H1 (cell line): Measurements from ENCODE around the gene UBE2O. TPM values are rescaled to one million over a fixed set of nuclear protein-coding genes. Genes with fewer than 3 reads are reported as not detected.

Experiments
- CTCF ChIA-PET: fragments of 300-600 bp; sonication (Branson Sonifier 250); formaldehyde crosslinking; loops from one replicate; lab custom pipeline; 2021; ENCODE audit not compliant: partially characterized antibody; lab: Charles Lee
- POLR2A ChIA-PET: fragments of 300-600 bp; sonication (Branson Sonifier 250); formaldehyde crosslinking; loops from one replicate; lab custom pipeline; 2021; ENCODE audit warnings: inconsistent platforms; ENCODE audit not compliant: partially characterized antibody; lab: Charles Lee
- DNase-seq, 2 experiments: peaks; one replicate each; pipeline versions ENCODE4 v3.0.0 to v3.0.0-alpha.2; 2010 to 2022; ENCODE audit warnings: low spot score in 2 of 2, low read depth in 1 of 2, mixed read lengths in 1 of 2
- FAIRE-seq: peaks from 2 replicates; lab custom pipeline; 2011; peaks lifted over from hg19 to GRCh38; lab: Jason Lieb, UNC
- H2AFZ ChIP-seq: 2 replicates; pipeline ENCODE4 v1.8.1; 2012; ENCODE audit warnings: low read length, inconsistent platforms
- H2AK5ac ChIP-seq: 2 replicates; pipeline ENCODE4 v1.6.1; 2013; ENCODE audit warnings: low read depth, low read length
- H2BK120ac ChIP-seq: replicated peaks from 2 replicates; pipeline ENCODE3; 2013; ENCODE audit warnings: low read depth, low read length, inconsistent platforms
- H2BK12ac ChIP-seq: 2 replicates; pipeline ENCODE4 v1.6.1; 2013; ENCODE audit warnings: low read depth, low read length
- H2BK15ac ChIP-seq: 2 replicates; pipeline ENCODE4 v1.6.1; 2013; ENCODE audit warnings: low read length
- H2BK20ac ChIP-seq: 2 replicates; pipeline ENCODE4 v1.6.1; 2013; ENCODE audit warnings: low read length
- H2BK5ac ChIP-seq: 2 replicates; pipeline ENCODE4 v1.6.1; 2013; ENCODE audit warnings: low read depth, low read length
- H3K14ac ChIP-seq: 2 replicates; pipeline ENCODE4 v1.6.1; 2013; ENCODE audit warnings: inconsistent platforms; ENCODE audit not compliant: insufficient read length
- H3K18ac ChIP-seq: 2 replicates; pipeline ENCODE4 v1.6.1; 2013; ENCODE audit warnings: low read length; ENCODE audit errors: extremely low read depth
- H3K23ac ChIP-seq: 2 replicates; pipeline ENCODE4 v1.6.1; 2013; ENCODE audit warnings: inconsistent platforms; ENCODE audit not compliant: insufficient read length
- H3K23me2 ChIP-seq: 2 replicates; pipeline ENCODE4 v1.6.1; 2013; ENCODE audit warnings: low read depth, low read length
- H3K27ac ChIP-seq: 2 replicates; pipeline ENCODE4 v1.6.1; 2011; ENCODE audit warnings: low read depth, low read length, inconsistent platforms
- H3K27me3 ChIP-seq, 4 experiments: replicated peaks in 1 of 4; 1 replicate in 1 of 4; 2 replicates in 3 of 4; pipeline versions ENCODE4 v1.6.1 to v1.8.1; 2011 to 2013; ENCODE audit warnings: low read length in 3 of 4, mild to moderate bottlenecking in 3 of 4, inconsistent platforms in 2 of 4, mixed read lengths in 2 of 4, moderate library complexity in 1 of 4; ENCODE audit not compliant: control insufficient read depth in 3 of 4, insufficient read depth in 3 of 4; ENCODE audit errors: extremely low read depth in 1 of 4
- H3K36me3 ChIP-seq, 4 experiments: 2 replicates each; pipeline versions ENCODE4 v1.6.1 to v1.8.1; 2011 to 2013; ENCODE audit warnings: mild to moderate bottlenecking in 4 of 4, low read length in 3 of 4, moderate library complexity in 2 of 4, control low read depth in 1 of 4, inconsistent platforms in 1 of 4; ENCODE audit not compliant: insufficient read depth in 4 of 4, control insufficient read depth in 2 of 4
- H3K4ac ChIP-seq: replicated peaks from 2 replicates; pipeline ENCODE3; 2013; ENCODE audit warnings: low read length, low read depth, mixed read lengths, inconsistent platforms; ENCODE audit not compliant: insufficient read length
- H3K4me1 ChIP-seq, 4 experiments: replicated peaks in 1 of 4; 1 replicate in 1 of 4; 2 replicates in 3 of 4; pipeline versions ENCODE4 v1.6.1 to v1.8.1; 2011 to 2013; ENCODE audit warnings: low read length in 3 of 4, inconsistent platforms in 2 of 4, mixed read lengths in 1 of 4; ENCODE audit not compliant: insufficient read depth in 4 of 4, control insufficient read depth in 3 of 4
- H3K4me2 ChIP-seq, 2 experiments: 2 replicates each; pipeline versions ENCODE4 v1.6.1 to v1.8.1; 2011 to 2013; ENCODE audit warnings: low read depth in 2 of 2, low read length in 2 of 2, control low read depth in 1 of 2, inconsistent platforms in 1 of 2, mild to moderate bottlenecking in 1 of 2; ENCODE audit not compliant: insufficient read depth in 1 of 2
- H3K4me3 ChIP-seq, 4 experiments: fragments of 200-600, 300-600 bp in 1 of 4; sonication (generic), shearing (Covaris generic), sonication (Bioruptor Twin) in 1 of 4; 2 replicates each; pipeline versions ENCODE4 v1.5.1 to v1.8.1; 2011 to 2016; ENCODE audit warnings: low read length in 4 of 4, low read depth in 3 of 4, control low read depth in 2 of 4, inconsistent platforms in 2 of 4, mild to moderate bottlenecking in 2 of 4, mixed read lengths in 1 of 4, moderate library complexity in 1 of 4; ENCODE audit not compliant: insufficient read depth in 2 of 4; ENCODE audit errors: extremely low read depth in 1 of 4
- H3K56ac ChIP-seq: replicated peaks from 2 replicates; pipeline ENCODE3; 2013; ENCODE audit warnings: low read depth, mild to moderate bottlenecking, mixed read lengths, low read length, inconsistent platforms; ENCODE audit not compliant: insufficient read length
- H3K79me1 ChIP-seq: 2 replicates; pipeline ENCODE4 v1.6.1; 2013; ENCODE audit warnings: low read depth, low read length, control low read depth
- H3K79me2 ChIP-seq, 2 experiments: 2 replicates each; pipeline versions ENCODE4 v1.6.1 to v1.8.1; 2012 to 2013; ENCODE audit warnings: low read length in 2 of 2, mild to moderate bottlenecking in 2 of 2, inconsistent platforms in 1 of 2; ENCODE audit not compliant: insufficient read depth in 2 of 2, control insufficient read depth in 1 of 2
- H3K9ac ChIP-seq, 4 experiments: replicated peaks in 1 of 4; 1 replicate in 1 of 4; 2 replicates in 3 of 4; pipeline versions ENCODE4 v1.6.1 to v1.8.1; 2011 to 2013; ENCODE audit warnings: low read depth in 3 of 4, low read length in 3 of 4, control low read depth in 2 of 4, mild to moderate bottlenecking in 2 of 4, moderate library complexity in 2 of 4, inconsistent platforms in 1 of 4; ENCODE audit errors: extremely low read depth in 1 of 4
- H3K9me3 ChIP-seq, 2 experiments: 2 replicates each; pipeline versions ENCODE4 v1.6.1 to v1.8.1; 2012 to 2013; ENCODE audit warnings: mild to moderate bottlenecking in 2 of 2, moderate library complexity in 2 of 2, control low read depth in 1 of 2, inconsistent platforms in 1 of 2, low read depth in 1 of 2, low read length in 1 of 2, mixed read lengths in 1 of 2; ENCODE audit not compliant: insufficient read depth in 2 of 2
- H4K20me1 ChIP-seq, 2 experiments: replicated peaks in 1 of 2; 2 replicates each; pipeline versions ENCODE3 to v1.8.1; 2011 to 2013; ENCODE audit warnings: inconsistent platforms in 2 of 2, low read length in 2 of 2, mild to moderate bottlenecking in 1 of 2; ENCODE audit not compliant: insufficient read depth in 2 of 2, control insufficient read depth in 1 of 2
- H4K5ac ChIP-seq: 2 replicates; pipeline ENCODE4 v1.6.1; 2013; ENCODE audit warnings: low read length, low read depth, mixed read lengths, inconsistent platforms; ENCODE audit not compliant: insufficient read length
- H4K8ac ChIP-seq: 2 replicates; pipeline ENCODE4 v1.8.0; 2013; ENCODE audit warnings: mild to moderate bottlenecking, moderate library complexity, low read length, inconsistent platforms; ENCODE audit not compliant: insufficient read depth; ENCODE audit errors: extremely low read depth
- H4K91ac ChIP-seq: replicated peaks from 2 replicates; pipeline ENCODE3; 2013; ENCODE audit warnings: low read length, mixed read lengths, inconsistent platforms; ENCODE audit not compliant: insufficient read length
- ASH2L ChIP-seq: fragments of 200-600, 300-600 bp; sonication (generic); IDR thresholded peaks from one replicate; pipeline ENCODE4 v1.7.1; 2017; ENCODE audit warnings: low read length
- CEBPB ChIP-seq: IDR thresholded peaks from 2 replicates; pipeline ENCODE4 v1.6.1; 2012; ENCODE audit warnings: low read depth, low read length
- CTCF ChIP-seq, 3 experiments: IDR thresholded peaks; 1 replicate in 2 of 3; 2 replicates in 1 of 3; pipeline versions ENCODE4 v1.5.1 to v1.6.1; 2011; ENCODE audit warnings: low read length in 3 of 3, mild to moderate bottlenecking in 3 of 3, inconsistent platforms in 2 of 3, low read depth in 1 of 3, moderate library complexity in 1 of 3; ENCODE audit not compliant: insufficient read depth in 1 of 3; ENCODE audit errors: control extremely low read depth in 1 of 3
- NANOG ChIP-seq: IDR thresholded peaks from 2 replicates; pipeline ENCODE4 v1.6.1; 2011; ENCODE audit warnings: low read length, low read depth, mild to moderate bottlenecking, inconsistent platforms; ENCODE audit not compliant: insufficient read depth, poor library complexity, severe bottlenecking
- TAF7 ChIP-seq: optimal IDR thresholded peaks from 2 replicates; pipeline ENCODE3; 2011; ENCODE audit warnings: low read depth, mild to moderate bottlenecking, inconsistent platforms, low read length, moderate library complexity, borderline replicate concordance
- TBP ChIP-seq: IDR thresholded peaks from 2 replicates; pipeline ENCODE4 v1.6.1; 2011; ENCODE audit warnings: low read depth, low read length, improper control_type of control experiment
- WGBS, 2 experiments: shearing (Covaris generic) in 1 of 2; methylation state at CpG; one replicate each; pipeline versions ENCODE4 v1.1.6 to v1.1.7; 2013 to 2015; ENCODE audit warnings: low lambda C conversion rate in 2 of 2, mixed read lengths in 2 of 2, inconsistent platforms in 1 of 2, low coverage in 1 of 2, missing lambda C conversion rate in 1 of 2; ENCODE audit not compliant: insufficient replicate concordance in 2 of 2, insufficient coverage in 1 of 2, insufficient read length in 1 of 2; ENCODE audit errors: extremely low coverage in 1 of 2, missing lambda C conversion rate in 1 of 2; 5-methylcytosine and 5-hydroxymethylcytosine counted together
- polyA plus RNA-seq, 7 experiments: library from polyadenylated mRNA; depleted of rRNA in 3 of 7; stranded (reverse) in 5 of 7; unstranded in 2 of 7; fragments of >200 nt in 5 of 7; fragments of 200-250 nt in 2 of 7; gene quantifications; 1 replicate in 5 of 7; 2 replicates in 1 of 7; 4 replicates in 1 of 7; pipeline versions ENCODE4 v1.2.1 to v1.2.3, GENCODE V29; 2011 to 2013; ENCODE audit warnings: missing spikeins in 2 of 7, mixed read lengths in 2 of 7
- total RNA-seq: library from RNA; stranded (reverse); fragmentation: NEBNext Ultra II Directional; extraction: Animal tissue kit (Norgen Biotek cat#: 25700); gene quantifications from 2 replicates; pipeline ENCODE4 v1.2.1, GENCODE V29; 2021

UBE2O gene
- total and polyA plus RNA-seq, 2 of the 8 experiments (the other 6 are each of a cell fraction or from before 2014, with no cell fraction given), result 24.4 to 63.0 TPM

- Histone ChIP-seq H2BK20ac (no peak overlapping the region), H3K14ac (no peak overlapping the region), H2AK5ac (no peak overlapping the region), H3K23me2 (no peaks in the 10 kb centered on the region), H2AFZ (no peak overlapping the region), H3K56ac (no peak overlapping the region), H3K79me2 (peaks cover 4 to 23% of the 10 kb centered on the region in 2 experiments), H4K20me1 (peaks cover 6 to 27% of the 10 kb centered on the region in 2 experiments), H2BK120ac (no peak overlapping the region), H3K79me1 (peaks cover 19% of the 10 kb centered on the region), H3K23ac (no peak overlapping the region), H3K9ac (no peak overlapping the region), H2BK12ac (no peak overlapping the region), H3K4me2 (no peak overlapping the region), H4K91ac (no peak overlapping the region), H2BK5ac (no peak overlapping the region), H3K27me3 (no peaks in the 10 kb centered on the region), H3K36me3 (peaks cover 11 to 36% (median 31%) of the 10 kb centered on the region in 4 experiments), H3K4me1 (no peaks in the 10 kb centered on the region; a peak in 1 of 7 replicates), H2BK15ac (no peak overlapping the region), H3K4ac (no peak overlapping the region), H4K5ac (no peak overlapping the region), H3K4me3 (no peak overlapping the region), H3K27ac (no peak overlapping the region), H4K8ac (no peak overlapping the region), H3K18ac (no peak overlapping the region), H3K9me3 (no peaks in the 10 kb centered on the region)
- DNase-seq, result no peak
- CTCF ChIA-PET, result interaction anchor here (0.6 to 14.5 kb wide), 16 partner anchors 8 to 1413 kb away, joined by 3 to 197 read pairs (median 4); partner anchors contain the start of gene PRPSAP1
- FAIRE-seq, result no peak
- POLR2A ChIA-PET, result no interaction called here
- 92% methylated on average over 9 of the region's 9 CpGs; no CpG with 5 or more reads in 1 of the 2 experiments for WGBS, 2 experiments
- TF ChIP-seq CTCF (IDR thresholded peaks at IDR 0.05; ENCODE audit: control extremely low read depth in 1 of 3, insufficient read depth in 1 of 3, low read depth in 1 of 3, low read length in 3 of 3), result no peak
- TF ChIP-seq TAF7, result no peak
- no peak for TF ChIP-seq NANOG
- no peak for TF ChIP-seq ASH2L
- no peak for TF ChIP-seq CEBPB
- no peak for TF ChIP-seq TBP
Observed at GRCh38 chr17:76405607-76405966, 47.4 kb downstream of the UBE2O start.
